ENCODE results near the gene DYRK1A.

DYRK1A gene

DNA sequence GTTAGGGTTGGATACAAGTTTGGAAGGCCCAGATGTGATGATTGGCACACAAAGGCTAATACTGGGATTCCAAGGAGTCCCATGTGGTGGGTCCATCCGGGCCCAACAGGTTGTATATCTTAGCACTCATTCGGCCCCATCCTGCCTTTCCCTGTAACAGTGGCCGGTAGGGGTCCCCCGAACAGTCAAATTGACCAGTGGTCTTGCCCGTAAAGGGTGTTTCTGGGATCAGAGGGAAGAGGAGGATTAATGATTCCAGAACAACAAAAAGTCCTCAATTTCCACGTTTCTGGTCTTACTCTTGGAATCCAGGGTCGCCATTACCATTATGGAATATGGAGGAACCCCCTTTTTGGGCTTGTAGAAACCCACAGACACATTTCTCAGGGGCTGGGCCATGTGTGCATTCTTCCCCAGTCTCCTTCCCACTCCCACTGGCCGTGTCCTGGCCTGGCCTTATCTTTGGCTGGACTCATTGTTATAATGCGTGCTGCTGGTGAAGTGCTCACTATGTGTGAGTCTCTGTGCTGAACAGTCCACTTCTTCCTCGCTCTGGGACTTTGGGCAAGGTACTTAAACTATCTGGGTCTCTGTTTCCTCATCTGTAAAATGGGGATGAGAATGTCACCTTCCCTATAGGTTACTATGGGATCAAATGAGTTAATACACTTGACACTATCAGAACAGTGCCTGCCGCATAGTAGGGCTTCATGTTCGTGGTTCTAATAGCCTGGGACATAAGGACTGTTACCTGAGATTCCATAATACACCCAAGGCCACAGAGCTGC, 161.8 kb downstream of the DYRK1A start:
- CTCF ChIA-PET, result no interaction called here
- POLR2A ChIA-PET, result interaction anchor here (2.9 kb wide), 1 partner anchor 36 kb away, joined by 16 read pairs; no protein-coding TSS in a partner anchor
- peaks cover 1% of the 10 kb centered on the region; the same call in 1 of the 2 replicates for H3K4me1 ChIP-seq (ENCODE audit: control insufficient read depth, insufficient read depth, low read length)
- TF ChIP-seq, protein P1, sequence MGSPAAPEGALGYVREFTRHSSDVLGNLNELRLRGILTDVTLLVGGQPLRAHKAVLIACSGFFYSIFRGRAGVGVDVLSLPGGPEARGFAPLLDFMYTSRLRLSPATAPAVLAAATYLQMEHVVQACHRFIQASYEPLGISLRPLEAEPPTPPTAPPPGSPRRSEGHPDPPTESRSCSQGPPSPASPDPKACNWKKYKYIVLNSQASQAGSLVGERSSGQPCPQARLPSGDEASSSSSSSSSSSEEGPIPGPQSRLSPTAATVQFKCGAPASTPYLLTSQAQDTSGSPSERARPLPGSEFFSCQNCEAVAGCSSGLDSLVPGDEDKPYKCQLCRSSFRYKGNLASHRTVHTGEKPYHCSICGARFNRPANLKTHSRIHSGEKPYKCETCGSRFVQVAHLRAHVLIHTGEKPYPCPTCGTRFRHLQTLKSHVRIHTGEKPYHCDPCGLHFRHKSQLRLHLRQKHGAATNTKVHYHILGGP (tag by site-specific recombination; IDR thresholded peaks at IDR 0.05), result no peak
- TF ChIP-seq ZNF768 (tag by site-specific recombination; IDR thresholded peaks at IDR 0.05), result peak; percentile 9; the same call in 1 of the 2 replicates
- TF ChIP-seq, protein P2, sequence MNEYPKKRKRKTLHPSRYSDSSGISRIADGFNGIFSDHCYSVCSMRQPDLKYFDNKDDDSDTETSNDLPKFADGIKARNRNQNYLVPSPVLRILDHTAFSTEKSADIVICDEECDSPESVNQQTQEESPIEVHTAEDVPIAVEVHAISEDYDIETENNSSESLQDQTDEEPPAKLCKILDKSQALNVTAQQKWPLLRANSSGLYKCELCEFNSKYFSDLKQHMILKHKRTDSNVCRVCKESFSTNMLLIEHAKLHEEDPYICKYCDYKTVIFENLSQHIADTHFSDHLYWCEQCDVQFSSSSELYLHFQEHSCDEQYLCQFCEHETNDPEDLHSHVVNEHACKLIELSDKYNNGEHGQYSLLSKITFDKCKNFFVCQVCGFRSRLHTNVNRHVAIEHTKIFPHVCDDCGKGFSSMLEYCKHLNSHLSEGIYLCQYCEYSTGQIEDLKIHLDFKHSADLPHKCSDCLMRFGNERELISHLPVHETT (tag by site-specific recombination; IDR thresholded peaks at IDR 0.05), result no peak
- no peak for TF ChIP-seq ZNF16 (tag by site-specific recombination; IDR thresholded peaks at IDR 0.05; ENCODE audit: low read depth)
- no peak overlapping the region for H3K27ac ChIP-seq (ENCODE audit: extremely low read depth, low read depth, low read length)
- no peaks in the 10 kb centered on the region for H3K36me3 ChIP-seq (ENCODE audit: control insufficient read depth in 2 of 2, insufficient read depth in 1 of 2, low read length in 2 of 2)
- no peaks in the 10 kb centered on the region for H3K9me3 ChIP-seq (ENCODE audit: control insufficient read depth, insufficient read depth, low read depth, low read length)
- H3K4me3 ChIP-seq (ENCODE audit: low read depth, low read length), result no peak overlapping the region

DNA sequence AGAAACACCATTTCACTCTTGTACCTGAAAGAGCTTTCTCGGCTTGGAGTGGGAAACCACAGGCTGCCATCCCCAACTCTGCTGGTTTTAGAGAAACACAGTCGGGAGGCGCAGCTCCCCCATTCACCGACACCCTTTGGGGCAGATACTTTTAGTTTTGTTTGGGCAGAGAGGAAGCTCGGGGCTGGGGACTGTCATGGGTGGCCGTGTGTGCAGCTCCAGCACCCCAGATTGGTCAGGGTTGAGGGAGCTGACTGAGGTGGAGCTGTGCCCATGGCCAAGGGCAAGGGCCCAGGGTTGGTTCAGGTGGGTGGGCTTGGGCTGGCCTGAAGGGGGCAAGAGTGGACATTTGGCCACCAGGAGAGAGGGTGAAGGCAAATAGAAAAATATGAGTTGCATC, 163.1 kb downstream of the DYRK1A start:
- no peaks in the 10 kb centered on the region for H3K36me3 ChIP-seq (ENCODE audit: control insufficient read depth in 2 of 2, insufficient read depth in 1 of 2, low read length in 2 of 2)
- peaks cover 4% of the 10 kb centered on the region; the same call in 1 of the 2 replicates for H3K4me1 ChIP-seq (ENCODE audit: control insufficient read depth, insufficient read depth, low read length)
- ChIA-PET CTCF (interaction anchor here (0.7 kb wide), 1 partner anchor 33 kb away, joined by 3 read pairs; no protein-coding TSS in a partner anchor), POLR2A (interaction anchor here (2.9 kb wide), 1 partner anchor 35 kb away, joined by 16 read pairs; no protein-coding TSS in a partner anchor)
- H3K27ac ChIP-seq (ENCODE audit: extremely low read depth, low read depth, low read length), result no peak overlapping the region
- H3K4me3 ChIP-seq (ENCODE audit: low read depth, low read length), result no peak overlapping the region
- no peaks in the 10 kb centered on the region for H3K9me3 ChIP-seq (ENCODE audit: control insufficient read depth, insufficient read depth, low read depth, low read length)
- TF ChIP-seq, protein P3, sequence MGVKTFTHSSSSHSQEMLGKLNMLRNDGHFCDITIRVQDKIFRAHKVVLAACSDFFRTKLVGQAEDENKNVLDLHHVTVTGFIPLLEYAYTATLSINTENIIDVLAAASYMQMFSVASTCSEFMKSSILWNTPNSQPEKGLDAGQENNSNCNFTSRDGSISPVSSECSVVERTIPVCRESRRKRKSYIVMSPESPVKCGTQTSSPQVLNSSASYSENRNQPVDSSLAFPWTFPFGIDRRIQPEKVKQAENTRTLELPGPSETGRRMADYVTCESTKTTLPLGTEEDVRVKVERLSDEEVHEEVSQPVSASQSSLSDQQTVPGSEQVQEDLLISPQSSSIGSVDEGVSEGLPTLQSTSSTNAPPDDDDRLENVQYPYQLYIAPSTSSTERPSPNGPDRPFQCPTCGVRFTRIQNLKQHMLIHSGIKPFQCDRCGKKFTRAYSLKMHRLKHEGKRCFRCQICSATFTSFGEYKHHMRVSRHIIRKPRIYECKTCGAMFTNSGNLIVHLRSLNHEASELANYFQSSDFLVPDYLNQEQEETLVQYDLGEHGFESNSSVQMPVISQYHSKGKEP (tag by site-specific recombination; IDR thresholded peaks at IDR 0.05), result no peak

DNA sequence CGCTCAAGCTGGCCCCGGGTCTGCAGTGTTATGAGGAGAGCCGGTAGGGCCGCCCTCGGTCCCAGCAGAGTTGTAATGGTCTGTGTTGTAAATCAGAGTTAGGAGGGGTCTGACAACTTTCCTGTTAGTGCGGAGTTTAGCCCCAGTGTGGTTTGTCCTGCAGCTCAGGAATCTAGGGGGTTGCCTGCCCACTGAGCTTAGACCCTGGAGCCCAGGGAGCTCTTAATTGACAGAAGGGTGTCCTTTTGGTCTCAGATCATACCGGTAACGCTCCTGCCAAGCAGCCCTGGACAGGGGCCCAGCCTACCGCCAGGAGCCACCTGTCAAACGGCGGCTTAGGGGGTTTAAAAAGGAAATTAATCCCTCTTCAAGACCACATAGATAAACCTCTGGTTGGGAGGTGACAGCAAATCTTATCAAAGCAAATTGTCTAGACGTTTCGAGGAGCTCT, 164.4 kb downstream of the DYRK1A start:
- no peaks in the 10 kb centered on the region for H3K36me3 ChIP-seq (ENCODE audit: control insufficient read depth in 2 of 2, insufficient read depth in 1 of 2, low read length in 2 of 2)
- no peak overlapping the region for H3K4me3 ChIP-seq (ENCODE audit: low read depth, low read length)
- H3K9me3 ChIP-seq (ENCODE audit: control insufficient read depth, insufficient read depth, low read depth, low read length), result no peaks in the 10 kb centered on the region
- ChIA-PET POLR2A (interaction anchor here (2.9 kb wide), 1 partner anchor 33 kb away, joined by 16 read pairs; no protein-coding TSS in a partner anchor), CTCF (interaction anchor here (0.6 kb wide), 1 partner anchor 88 kb away, joined by 3 read pairs; no protein-coding TSS in a partner anchor)
- H3K4me1 ChIP-seq (ENCODE audit: control insufficient read depth, insufficient read depth, low read length), result peaks cover 4% of the 10 kb centered on the region; the same call in 1 of the 2 replicates
- no peak overlapping the region for H3K27ac ChIP-seq (ENCODE audit: extremely low read depth, low read depth, low read length)
- no peak for TF ChIP-seq SP2 (tag by site-specific recombination; IDR thresholded peaks at IDR 0.05)
- TF ChIP-seq ZIC2 (tag by site-specific recombination; IDR thresholded peaks at IDR 0.05), result peak; percentile 77

DNA sequence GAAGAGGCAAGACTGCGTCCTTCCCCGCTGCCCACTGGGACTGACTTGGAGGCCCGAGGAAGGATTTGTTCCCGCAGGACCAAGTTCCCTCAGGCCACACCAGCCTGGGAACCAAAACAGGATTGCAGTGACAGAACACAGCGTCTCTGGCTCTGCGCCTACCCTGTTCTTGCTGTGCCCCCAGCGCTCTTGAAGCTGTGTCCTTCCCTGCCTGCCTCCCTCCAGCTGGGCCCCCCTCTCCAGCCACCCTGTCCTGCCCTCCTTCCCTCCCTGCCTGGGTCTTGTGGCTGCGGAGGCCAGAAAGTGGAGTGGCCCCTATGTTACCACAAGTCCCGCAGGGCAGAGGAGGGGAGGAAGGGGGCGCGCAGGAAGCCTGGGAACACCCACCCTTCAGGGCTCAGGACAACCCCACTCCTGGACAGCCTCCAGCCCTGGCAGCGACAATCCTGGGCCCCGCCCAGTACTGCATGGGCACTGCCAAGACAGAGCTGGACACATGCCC, 164.9 kb downstream of the DYRK1A start:
- CTCF ChIA-PET, result no interaction called here
- no peak for TF ChIP-seq ZNF561 (tag by site-specific recombination; IDR thresholded peaks at IDR 0.05; ENCODE audit: borderline replicate concordance)
- TF ChIP-seq ZIC2 (tag by site-specific recombination; IDR thresholded peaks at IDR 0.05), result peak; percentile 39
- TF ChIP-seq ZNF596 (tag by site-specific recombination; IDR thresholded peaks at IDR 0.05), result no peak
- TF ChIP-seq, protein P4, sequence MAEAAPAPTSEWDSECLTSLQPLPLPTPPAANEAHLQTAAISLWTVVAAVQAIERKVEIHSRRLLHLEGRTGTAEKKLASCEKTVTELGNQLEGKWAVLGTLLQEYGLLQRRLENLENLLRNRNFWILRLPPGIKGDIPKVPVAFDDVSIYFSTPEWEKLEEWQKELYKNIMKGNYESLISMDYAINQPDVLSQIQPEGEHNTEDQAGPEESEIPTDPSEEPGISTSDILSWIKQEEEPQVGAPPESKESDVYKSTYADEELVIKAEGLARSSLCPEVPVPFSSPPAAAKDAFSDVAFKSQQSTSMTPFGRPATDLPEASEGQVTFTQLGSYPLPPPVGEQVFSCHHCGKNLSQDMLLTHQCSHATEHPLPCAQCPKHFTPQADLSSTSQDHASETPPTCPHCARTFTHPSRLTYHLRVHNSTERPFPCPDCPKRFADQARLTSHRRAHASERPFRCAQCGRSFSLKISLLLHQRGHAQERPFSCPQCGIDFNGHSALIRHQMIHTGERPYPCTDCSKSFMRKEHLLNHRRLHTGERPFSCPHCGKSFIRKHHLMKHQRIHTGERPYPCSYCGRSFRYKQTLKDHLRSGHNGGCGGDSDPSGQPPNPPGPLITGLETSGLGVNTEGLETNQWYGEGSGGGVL (tag by site-specific recombination; IDR thresholded peaks at IDR 0.05), result 0 out of 2 replicates have a peak, but pooled peaks have one; percentile 11
- TF ChIP-seq, protein P5, sequence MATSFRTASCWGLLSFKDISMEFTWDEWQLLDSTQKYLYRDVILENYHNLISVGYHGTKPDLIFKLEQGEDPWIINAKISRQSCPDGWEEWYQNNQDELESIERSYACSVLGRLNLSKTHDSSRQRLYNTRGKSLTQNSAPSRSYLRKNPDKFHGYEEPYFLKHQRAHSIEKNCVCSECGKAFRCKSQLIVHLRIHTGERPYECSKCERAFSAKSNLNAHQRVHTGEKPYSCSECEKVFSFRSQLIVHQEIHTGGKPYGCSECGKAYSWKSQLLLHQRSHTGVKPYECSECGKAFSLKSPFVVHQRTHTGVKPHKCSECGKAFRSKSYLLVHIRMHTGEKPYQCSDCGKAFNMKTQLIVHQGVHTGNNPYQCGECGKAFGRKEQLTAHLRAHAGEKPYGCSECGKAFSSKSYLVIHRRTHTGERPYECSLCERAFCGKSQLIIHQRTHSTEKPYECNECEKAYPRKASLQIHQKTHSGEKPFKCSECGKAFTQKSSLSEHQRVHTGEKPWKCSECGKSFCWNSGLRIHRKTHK (tag by site-specific recombination; IDR thresholded peaks at IDR 0.05), result no peak
- no peak for TF ChIP-seq ZNF555 (tag by site-specific recombination; conservative IDR thresholded peaks at IDR 0.05)
- no peaks in the 10 kb centered on the region for H3K9me3 ChIP-seq (ENCODE audit: control insufficient read depth, insufficient read depth, low read depth, low read length)
- H3K4me1 ChIP-seq (ENCODE audit: control insufficient read depth, insufficient read depth, low read length), result 0 out of 2 replicates have a peak, but pooled peaks cover 4% of the 10 kb centered on the region
- H3K4me3 ChIP-seq (ENCODE audit: low read depth, low read length), result no peak overlapping the region
- no peak overlapping the region for H3K27ac ChIP-seq (ENCODE audit: extremely low read depth, low read depth, low read length)
- H3K36me3 ChIP-seq (ENCODE audit: control insufficient read depth in 2 of 2, insufficient read depth in 1 of 2, low read length in 2 of 2), result no peaks in the 10 kb centered on the region
- POLR2A ChIA-PET, result interaction anchor here (2.9 kb wide), 1 partner anchor 33 kb away, joined by 16 read pairs; no protein-coding TSS in a partner anchor

Data from HEK293 (cell line).